ELF-1 (cell line): Measurements from ENCODE around the gene SCGB3A1.

Experiments
- DNase-seq: peaks from one replicate; pipeline ENCODE4 v3.0.0-alpha.2; 2016; ENCODE audit warnings: low read depth, low spot score

Gene SCGB3A1

GRCh38 chr5:180590543-180591310 is 572 bp downstream of the SCGB3A1 start:
- peak; percentile 40 for DNase-seq

GRCh38 chr5:180589771-180590542 is 1.3 kb downstream of the SCGB3A1 start:
- DNase-seq: no peak

- no peak for DNase-seq
These were observed 4.4 kb downstream of the SCGB3A1 start for GRCh38 chr5:180586870-180587269.

GRCh38 chr5:180586204-180586603 is 5.1 kb downstream of the SCGB3A1 start:
- DNase-seq: no peak

- no peak for DNase-seq
These were observed 7.6 kb downstream of the SCGB3A1 start for GRCh38 chr5:180583738-180584137.

GRCh38 chr5:180580681-180581080 is 10.6 kb downstream of the SCGB3A1 start:
- DNase-seq: no peak

- DNase-seq: no peak
These were observed 15.7 kb downstream of the SCGB3A1 start for GRCh38 chr5:180575571-180575970.

GRCh38 chr5:180568914-180569313 is 22.4 kb downstream of the SCGB3A1 start:
- DNase-seq: no peak

- no peak for DNase-seq
These were observed 27.3 kb downstream of the SCGB3A1 start for GRCh38 chr5:180563994-180564393.

- DNase-seq: no peak
These were observed 33.1 kb downstream of the SCGB3A1 start for GRCh38 chr5:180558232-180558631.

- DNase-seq: no peak
These were observed 34.0 kb downstream of the SCGB3A1 start for GRCh38 chr5:180557217-180557809.

GRCh38 chr5:180555168-180555921 is 36.0 kb downstream of the SCGB3A1 start:
- no peak for DNase-seq

- no peak for DNase-seq
These were observed 37.8 kb downstream of the SCGB3A1 start for GRCh38 chr5:180553530-180553929.

- no peak for DNase-seq
These were observed 42.7 kb downstream of the SCGB3A1 start for GRCh38 chr5:180548563-180548962.

- DNase-seq: no peak
These were observed 46.1 kb downstream of the SCGB3A1 start for GRCh38 chr5:180545248-180545647.

GRCh38 chr5:180541710-180542109 is 49.6 kb downstream of the SCGB3A1 start:
- peak; percentile 18 for DNase-seq
